Effector CD8-positive, alpha-beta T cell (primary cell): ENCODE measurements around the gene RAP2A.

Source experiments
- DNase-seq: peaks from one replicate; lab custom pipeline; 2025; lab: John Stamatoyannopoulos, UW

The RAP2A gene

DNA sequence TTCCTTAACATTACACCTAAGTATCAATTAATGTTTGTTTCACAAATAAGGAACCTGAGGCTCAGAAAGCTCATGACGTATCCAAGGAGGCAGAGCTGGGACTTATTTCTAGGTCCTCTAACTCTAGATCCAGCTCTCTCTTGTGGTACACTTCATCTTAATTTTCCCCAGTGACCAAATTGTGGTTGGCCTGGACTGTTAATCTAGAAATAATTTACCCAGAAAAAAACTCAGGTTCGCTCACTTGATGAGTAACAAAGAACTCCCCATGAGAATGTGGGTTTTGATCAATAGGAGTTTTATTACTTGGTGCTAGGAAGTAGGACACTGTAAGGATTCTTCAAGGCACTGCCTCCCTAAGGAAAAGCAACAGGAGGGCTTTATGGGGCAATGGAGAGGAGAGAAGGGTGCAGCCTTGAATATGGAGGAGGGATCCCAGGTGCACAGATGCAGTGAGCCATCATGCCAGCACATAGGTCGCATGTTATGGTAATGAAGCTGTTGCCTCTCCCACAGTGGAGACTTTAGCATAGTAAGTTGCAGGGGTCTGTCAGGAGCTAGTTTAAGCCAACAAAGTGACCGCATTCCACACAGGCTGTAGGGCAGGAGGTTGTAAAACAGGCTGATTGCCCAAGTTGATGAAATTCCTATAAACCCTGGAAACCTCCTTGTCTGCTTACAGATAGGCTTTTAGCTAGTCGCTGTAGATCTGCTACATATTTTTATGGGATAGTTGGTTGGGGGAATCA is 14.7 kb downstream of the RAP2A start:
- DNase-seq = no peak

DNA sequence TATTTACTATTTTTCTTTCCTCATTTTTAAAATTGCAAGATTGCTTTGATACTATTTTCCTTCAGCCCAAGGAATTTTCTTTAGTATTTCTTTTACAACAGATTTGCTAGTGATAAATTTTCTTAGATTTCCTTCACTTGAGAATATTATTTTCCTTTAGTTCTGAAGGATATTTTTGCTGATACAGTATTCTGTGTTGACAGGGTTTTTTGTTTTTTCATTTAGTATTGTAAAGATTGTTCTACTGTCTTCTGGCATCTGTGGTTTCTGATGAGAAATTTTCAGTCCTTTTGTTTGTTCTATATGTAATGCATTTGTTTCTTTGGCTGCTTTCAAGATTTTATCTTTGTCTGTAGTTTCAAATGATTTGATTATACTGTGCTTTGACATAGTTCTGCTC is 20.7 kb downstream of the RAP2A start:
- no peak for DNase-seq

DNA sequence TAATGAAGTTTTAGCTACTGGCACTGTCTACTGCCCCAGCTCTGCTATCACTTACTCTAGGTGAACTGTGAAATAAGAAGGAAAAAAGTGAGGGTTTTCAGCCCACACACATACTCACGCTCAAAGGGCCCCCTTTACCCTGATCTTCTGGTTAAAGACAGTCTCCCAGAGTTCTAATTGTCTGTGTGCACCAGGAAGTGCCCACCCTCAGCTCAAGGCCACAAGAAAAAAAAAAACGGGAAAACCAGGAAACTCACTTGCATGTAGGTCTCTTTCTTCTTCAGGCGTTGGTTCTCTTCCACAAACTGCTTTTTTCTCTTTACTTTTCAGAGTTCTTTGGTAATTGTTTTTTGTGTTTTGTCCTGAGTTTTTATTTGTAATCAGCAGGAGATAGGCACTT is 22.1 kb downstream of the RAP2A start:
- DNase-seq = no peak

DNA sequence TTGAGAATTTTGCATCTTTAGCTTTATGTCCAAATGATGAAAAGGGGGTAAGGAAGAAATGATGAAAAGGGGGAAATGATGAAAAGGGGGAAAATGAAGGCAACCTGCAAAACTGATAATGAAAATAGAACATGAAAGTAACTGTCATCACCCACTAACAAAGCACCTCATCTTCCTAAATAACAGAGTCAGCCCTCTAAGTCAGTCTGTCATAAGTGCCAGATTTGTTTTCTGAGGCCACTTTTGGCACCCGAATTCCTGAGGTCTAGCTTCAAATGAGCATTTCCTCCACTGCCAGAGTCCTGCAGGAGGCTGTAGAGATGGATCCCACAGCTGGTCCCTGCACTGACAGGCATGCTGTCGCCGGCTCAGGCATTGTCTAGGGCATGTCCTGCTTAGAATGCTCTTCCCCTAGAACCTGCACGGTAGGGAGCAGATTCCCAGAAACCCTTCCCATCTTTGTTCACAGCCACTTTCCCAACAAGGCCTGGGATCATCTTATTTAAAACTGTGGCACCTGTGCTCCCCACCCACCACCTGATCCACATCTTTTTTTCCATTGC is 25.3 kb downstream of the RAP2A start:
- no peak for DNase-seq

DNA sequence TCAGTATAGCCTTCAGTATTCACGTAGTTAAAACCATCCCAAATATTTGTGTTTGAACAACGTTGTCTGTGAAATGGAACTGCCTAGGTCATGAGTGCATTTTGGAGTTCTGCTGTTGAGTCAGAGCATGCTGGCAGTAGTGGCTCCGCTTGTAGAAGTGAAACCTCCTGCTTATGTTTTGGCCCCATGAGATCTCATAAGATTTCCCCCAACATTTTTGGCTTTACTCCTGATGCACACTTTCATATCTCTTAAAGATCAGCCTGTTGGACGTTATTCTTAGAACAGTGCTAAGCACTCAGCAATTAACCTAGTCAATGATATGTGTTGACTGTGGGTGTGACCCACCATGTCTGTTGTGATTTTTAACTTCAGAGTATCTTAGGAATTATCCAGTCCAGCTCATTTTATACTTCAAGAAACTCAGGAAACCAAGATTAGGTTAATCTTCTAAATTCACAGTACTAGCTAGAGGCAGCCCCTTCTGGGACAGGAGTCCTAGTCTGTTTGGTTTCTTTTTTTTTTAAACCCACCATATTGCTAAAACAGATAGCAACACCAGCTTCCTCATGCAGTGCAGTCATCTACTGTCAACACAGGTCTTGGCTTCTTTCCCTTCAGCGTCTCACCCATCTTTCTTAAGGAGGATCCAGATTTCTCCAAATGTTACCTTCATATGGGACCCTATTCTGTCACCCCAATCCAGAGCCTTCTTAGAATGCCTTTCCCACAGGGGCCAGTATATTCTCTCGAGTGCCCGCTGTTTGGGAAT is 26.2 kb downstream of the RAP2A start:
- DNase-seq = no peak

DNA sequence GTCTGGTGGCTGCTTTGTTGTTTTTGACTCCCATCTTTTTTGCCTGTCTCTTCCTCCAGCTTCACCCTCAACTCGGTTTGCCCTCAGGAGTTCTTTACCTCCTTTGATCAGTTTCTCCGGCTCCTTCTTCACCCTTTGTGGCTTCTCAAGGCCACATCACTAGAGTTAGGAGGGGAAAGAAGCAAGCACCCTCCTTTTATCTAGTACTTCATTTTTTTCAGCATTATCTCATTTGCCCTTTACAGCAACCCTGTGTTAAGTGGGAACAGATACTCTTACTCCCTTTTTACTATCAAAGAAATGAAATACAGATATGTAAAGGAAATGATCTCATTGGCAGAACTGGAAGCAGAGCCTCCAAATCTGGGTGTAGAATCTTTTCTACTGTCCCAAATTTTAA is 26.9 kb downstream of the RAP2A start:
- no peak for DNase-seq

DNA sequence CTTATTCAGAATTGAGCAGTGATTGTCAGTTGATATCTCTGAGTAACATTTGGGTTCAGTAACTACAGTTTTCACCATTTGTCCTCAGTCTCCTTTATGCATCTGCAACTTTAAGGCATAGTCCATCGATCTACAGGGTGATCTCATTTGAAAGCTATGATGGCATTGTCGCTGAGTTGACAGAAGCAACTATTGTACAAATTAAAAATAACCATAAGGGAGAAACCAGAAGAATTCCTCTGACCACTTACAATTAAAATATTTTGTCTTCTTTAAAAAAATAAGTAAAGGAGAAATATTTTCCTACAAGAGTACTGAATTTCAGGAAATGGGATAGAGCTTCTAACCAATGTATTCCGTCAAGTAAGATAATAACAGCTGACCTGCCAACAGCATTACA is 30.6 kb downstream of the RAP2A start:
- no peak for DNase-seq

DNA sequence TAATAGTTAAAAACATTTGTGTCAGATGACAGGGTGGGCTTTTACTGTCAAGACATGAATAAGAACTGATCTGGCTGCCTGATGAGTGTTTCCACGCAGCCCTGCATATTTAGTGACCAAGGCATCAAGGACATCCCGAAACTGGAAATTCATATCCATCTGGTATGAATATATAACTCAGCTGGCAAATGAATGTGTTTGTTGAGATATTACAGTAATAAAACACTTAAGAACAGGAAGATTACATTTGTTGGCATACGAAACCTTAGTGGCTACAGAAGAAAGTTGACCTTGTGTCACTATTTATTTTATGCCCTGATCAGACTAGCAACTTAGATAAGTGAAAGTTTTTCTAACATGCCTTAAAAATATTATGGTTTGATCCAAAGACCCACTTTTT is 32.8 kb downstream of the RAP2A start:
- no peak for DNase-seq

DNA sequence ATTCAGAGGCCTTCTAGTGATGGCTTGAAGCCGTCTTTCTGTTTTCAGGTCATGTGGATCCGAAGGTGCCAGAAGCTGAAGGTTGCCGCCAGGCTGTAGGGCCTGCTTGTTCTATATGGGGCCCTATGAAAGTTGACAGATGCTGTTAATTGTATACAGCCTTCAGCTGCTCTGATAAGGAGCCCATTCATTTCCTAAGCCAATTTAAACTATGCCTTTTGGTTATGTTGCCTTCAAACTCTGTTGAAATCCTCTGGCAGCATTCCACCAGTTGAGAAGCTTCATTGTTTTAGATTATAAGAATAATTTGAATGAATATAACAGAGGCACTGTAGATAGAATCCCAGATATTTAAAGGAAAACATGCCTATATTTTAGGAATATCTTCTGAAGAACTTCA is 34.4 kb downstream of the RAP2A start:
- DNase-seq = no peak

DNA sequence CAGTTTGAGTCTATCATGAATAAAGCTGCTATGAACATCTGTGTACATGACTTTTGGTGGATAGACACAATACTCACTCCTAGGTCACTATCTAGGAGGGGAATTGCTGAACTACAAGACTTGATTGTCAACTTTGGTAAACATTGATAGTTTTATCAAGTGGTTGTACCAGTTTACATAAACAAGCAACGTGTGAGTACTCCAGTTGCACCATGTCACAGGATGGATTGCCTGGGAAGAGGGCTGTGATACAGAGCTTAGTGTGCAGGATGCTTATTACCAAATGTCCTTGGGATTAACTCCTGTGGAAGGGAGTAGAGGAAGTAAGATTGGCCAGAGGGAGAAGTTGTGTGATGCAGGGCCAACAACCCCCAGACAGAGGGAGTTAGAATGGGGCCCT is 37.7 kb downstream of the RAP2A start:
- DNase-seq = no peak

DNA sequence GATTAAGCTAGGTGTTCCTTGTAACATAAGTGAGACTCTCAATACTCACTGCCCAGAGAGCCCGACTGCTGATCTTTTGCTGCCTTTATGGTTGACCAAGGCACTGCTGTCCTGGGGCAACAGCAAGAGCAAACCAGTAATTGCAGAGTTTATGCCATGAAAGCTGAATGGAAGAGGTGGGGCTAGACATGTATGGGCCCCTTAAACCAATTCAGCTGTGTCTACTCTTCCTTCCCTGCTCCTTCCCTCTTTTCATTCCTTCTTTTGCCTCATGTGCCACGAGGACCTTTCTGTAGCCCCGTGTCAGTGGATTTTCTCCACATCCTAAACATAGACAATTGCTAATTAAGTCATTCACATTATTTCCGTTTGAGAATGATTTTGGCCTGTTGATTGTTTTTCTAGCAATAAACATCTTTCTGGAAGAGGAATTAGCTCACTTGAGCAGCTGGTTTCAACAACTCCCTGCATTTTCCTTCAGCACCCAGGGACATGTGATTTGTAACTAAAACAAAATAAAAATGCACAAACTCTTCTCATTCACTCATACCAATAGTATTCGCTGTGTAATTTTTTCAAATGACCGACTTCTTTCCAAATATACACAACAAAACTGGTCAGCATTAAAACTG is 40.5 kb downstream of the RAP2A start:
- DNase-seq = no peak

DNA sequence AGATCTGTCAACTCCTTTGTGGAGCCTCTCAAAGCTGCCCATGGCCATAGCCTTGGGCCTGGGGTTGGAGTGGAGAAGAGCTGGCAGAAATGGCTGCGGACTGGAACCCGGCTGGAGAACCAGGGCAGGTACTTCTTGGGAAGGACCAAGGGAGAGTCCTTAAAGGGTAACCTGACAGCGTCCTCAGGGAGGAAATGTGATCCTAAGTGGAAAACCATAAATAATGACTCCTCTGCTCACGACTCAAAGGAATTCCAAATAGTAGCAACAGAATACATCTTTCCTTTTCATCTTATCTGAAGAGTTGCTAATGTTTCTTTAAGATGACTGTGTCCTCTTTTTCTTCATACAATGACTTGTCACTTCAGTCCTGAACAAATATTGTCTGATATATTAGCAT is 41.0 kb downstream of the RAP2A start:
- DNase-seq = no peak

DNA sequence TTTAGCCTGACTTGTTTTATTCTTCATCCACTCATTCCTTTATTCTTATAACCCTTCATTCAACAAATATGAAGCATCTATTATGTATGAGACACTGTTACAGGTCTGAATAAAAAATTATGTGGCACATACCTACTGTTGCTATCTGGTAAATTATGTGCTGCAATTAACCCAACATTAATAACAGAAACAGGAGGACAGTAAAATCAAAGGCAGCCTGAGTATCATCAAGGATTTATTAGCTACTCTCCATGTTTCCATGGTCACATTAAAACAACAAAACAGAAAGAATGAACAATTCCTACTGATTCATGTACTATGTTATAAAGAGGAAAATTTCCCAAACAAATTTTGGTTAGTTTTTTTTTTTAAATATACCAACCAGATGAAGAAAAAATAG is 43.9 kb downstream of the RAP2A start:
- no peak for DNase-seq

DNA sequence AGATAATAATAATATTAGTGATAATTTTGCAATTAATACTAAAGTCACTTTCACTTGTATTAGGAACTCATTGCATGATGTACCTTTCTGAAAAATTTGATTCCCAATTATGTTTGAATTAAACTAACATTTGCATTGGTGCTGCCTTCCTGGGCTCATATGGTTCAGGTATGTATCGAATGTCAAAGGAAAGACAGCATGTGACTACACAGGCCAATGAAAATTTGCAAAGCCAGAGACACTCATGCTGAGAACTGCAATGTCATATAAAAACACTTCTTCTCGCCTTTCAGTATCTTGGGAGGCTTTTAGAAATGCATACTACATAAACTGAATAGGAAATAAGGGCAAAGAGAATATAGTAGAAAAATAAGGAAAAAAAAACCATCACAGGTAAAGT is 44.3 kb downstream of the RAP2A start:
- DNase-seq = no peak

DNA sequence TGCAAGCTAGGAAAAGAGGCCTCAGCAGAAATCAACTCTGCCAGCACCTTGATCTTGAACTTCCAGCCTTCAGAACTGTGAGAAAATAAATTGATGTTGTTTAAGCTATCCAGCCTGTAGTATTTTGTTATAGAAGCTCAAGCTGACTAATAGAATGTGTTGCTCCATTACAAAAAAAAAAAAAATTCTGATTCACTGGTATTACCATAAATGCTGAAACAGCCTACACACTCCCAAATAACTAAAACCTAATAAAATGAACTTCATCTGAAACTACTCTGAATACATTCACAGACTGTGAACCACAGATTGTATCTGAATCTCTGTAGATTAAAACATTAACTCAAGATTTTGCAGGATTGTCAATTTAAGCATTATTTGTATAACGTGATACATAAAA is 49.5 kb downstream of the RAP2A start:
- DNase-seq = no peak

DNA sequence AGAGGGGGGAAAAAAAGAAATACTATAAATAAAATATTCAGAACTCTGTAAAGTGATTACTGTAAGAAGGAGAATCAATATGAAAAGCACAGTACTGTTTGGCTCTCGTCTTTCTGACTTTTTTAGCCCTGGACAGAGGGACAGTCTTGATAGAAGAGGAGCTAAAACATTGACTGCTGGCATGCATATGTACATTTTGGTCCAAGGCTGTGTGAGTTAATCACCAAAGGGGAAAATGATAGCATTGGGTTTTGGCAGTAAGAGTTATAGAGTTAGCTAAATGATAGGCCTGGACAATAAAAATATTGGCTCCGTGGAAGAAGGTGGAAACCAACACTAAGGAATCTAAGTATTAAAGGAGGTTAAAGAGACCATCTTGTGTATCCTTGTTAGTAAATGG is 50.3 kb downstream of the RAP2A start:
- no peak for DNase-seq

DNA sequence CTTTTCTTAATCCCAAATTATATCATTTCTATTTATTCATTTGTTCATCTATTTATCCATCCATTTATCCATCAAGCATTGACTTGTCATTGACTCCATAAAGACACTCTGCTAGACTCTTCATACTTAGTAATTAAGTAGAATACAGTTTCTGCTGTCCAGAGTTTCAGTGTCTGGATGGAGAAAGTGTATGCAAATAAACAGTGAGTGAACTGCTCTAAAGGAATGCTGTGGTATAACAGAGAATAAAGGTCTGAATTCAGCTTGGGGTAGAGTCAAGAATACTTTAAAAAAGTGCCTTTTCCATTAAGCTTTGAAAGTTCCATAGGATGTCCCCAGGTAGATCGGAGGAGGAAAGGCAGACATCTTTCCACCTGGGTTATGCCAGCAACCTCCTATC is 51.4 kb downstream of the RAP2A start:
- no peak for DNase-seq

DNA sequence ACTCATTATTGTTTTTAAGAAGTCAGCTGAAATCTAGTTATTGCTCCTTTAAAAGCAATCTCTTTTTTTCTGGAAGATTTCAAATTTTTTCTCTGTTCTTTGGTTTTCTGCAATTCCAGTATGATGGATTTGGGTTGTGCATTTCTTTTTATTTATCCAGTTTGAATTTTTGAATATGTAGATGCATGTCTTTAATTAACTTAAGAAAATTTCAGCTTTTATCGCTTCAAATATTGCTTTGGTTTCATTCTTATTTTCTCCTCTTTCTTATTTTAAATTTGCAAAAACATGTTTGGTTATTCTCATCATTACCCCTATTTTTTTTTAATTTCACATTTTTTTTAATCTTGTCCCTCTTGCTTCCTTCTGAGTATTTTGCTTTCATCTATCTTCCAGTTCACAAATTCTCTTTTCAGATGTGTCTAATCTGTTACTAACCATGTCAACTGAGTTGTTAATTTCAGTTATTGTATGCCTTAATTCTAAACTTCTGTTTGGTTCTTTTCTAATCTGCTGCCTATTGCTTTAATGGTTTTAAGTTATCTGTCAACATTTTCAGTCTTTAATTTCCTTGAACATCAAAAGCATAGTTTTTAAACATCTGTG is 56.8 kb downstream of the RAP2A start:
- no peak for DNase-seq

DNA sequence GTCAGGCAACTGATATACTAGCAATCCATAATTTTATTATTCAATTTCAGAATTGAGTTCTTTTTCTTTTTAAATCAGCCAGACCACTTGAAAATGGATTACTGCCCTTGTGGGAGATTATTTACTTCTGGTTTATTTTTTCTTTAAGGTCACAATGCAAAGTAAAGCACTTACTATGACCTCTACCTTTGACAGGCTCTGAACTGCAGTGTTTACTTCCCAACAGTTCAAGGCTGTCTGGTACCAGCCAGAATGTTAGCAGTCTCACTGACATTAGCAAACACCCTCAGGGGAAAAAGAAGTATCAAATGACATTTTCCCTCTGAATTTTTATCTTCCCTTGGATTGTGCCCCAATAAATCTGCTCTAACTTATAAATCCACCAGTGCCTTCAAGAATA is 57.5 kb downstream of the RAP2A start:
- no peak for DNase-seq

DNA sequence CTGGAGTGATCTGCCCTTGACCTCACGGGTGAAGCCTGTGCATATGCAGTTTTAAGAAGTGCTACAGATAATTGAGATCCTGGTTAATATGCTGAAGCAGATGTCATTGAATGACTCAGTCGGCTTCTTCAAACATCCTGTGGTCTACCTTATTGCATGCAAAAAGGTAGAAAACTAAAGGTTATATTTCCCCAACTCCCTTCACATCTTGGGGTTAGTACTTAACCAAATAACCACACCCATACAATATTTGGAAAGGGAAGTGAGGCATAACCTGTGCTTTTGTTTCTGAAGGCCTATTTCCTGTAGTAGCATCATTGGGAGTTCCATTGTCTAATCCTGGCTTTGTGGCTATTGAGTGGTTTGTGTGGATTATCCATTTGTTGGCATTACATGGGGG is 58.3 kb downstream of the RAP2A start:
- no peak for DNase-seq

DNA sequence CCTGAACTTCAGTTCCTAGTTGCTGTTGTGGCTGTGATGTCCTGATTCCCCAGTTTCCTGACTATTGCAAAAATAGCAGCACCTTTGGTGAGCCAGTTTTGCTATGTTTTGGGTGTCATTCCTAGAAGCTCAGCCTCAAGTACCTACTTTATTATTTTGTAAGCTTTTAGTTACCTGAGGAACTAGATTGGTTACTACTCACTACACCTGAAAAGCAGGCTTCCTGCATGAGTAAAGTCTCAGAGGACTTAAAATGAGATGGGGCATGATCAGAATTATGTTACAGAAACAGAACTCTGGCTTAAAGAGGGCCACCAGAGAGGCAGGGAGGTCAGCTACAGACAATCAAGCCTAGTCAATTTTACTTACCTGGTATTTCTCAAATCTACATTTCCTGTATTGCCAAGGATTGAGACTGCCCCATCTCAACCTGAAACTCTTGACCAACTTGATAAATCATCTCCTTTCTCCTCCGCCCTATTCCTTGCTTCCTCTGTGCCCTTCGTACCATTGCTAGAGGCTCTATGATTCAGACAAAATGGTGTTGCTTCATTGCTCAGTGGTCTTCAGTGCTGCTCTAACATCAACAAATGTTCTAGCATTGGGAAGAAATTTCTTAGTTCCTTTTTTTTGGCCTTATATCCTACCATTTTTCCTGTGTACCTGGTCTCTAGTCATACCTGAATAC is 58.9 kb downstream of the RAP2A start:
- no peak for DNase-seq

DNA sequence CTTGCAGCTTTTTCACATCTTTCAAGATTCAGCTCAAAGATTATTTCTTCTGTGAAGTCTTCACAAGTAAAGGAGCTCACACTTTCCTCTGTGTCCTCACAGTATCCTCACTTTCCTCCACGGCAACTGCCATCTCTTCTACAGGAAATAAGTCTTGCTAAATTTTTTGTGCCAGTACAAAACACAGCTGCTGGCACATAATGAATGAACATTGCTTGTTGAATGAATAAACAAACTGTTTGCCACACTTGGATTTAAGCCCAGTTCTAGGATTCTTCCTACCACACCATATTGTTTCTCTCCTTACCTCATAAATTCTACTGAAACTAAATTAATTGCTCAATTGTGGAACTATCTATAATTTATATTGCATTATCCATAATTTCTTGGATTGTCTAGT is 59.5 kb downstream of the RAP2A start:
- DNase-seq = no peak
